G401.6 (cell line): ENCODE results near the gene GSTT2.
"Not testable (repeated sequence)": the region's sequence is repeated elsewhere in the genome, so short reads cannot be mapped to it uniquely, and the experiment has no call there.

Experiments used
- FAIRE-seq: peaks from 2 replicates; lab custom pipeline; 2012; peaks lifted over from hg19 to GRCh38; lab: Jason Lieb, UNC

The GSTT2 gene

GRCh38 chr22:23974836-23975352 is 5.0 kb upstream of the GSTT2 start:
- not testable (repeated sequence) for FAIRE-seq

- FAIRE-seq: not testable (repeated sequence)
These were observed 2.6 kb upstream of the GSTT2 start for GRCh38 chr22:23977304-23977703.

DNA sequence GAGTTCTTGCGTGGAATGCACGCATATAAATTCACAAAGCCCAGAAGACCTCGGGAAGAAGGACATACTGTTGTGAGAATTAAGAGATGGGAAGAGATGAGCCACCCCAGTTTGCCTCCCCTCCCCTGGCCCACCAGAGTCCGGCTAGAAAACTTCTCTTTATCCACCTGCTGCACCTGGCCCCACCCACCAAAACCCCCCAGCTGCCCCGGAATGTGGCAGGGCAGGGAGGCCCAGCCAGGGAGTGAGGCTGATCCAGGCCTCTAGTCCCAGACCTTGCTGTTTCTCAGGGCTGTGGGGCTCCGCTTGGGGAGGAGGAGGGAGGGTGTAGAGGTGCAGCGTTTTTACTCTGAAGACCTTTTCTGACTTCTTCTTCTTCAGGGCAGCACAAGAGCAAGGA is 633 bp downstream of the GSTT2 start:
- FAIRE-seq: not testable (repeated sequence)

DNA sequence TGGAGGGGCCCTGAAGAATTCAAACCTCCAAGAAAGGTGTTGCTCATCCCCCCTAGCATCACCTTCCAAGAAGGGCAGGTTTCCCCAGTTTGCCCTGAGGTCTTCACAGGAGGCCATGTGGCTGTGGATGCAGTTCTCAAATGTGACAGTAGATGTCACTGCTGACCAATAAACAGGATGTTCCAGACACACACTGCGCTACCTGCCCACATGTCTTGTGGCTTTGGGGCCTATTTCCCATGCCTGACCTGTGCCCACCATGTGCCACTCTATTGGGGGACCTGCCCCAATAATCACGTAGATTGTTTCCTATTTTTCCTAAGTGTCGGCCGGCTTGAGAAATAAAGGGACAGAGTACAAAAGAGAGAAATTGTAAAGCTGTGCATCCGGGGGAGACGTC is 4.5 kb downstream of the GSTT2 start:
- no peak for FAIRE-seq

DNA sequence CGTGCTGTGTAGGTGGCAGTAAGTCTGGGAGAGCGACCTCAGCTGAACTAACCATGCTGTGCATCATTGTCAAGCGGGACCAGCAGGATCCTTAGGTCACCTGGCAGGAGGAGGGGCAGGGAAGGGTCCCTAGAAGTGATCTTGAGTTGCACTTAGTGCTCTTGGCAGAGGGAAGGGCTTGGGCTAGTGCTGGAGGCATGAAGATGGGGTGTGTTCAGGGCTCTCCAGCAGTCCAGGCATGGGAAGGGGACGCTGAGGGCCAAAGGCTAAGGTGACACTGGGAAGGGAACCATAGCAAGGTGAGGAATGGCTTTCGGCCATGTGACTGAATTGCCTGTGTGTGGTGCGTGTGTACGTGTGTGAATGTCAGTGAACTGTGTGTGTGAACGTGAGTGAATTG is 6.2 kb downstream of the GSTT2 start:
- FAIRE-seq: not testable (repeated sequence)

DNA sequence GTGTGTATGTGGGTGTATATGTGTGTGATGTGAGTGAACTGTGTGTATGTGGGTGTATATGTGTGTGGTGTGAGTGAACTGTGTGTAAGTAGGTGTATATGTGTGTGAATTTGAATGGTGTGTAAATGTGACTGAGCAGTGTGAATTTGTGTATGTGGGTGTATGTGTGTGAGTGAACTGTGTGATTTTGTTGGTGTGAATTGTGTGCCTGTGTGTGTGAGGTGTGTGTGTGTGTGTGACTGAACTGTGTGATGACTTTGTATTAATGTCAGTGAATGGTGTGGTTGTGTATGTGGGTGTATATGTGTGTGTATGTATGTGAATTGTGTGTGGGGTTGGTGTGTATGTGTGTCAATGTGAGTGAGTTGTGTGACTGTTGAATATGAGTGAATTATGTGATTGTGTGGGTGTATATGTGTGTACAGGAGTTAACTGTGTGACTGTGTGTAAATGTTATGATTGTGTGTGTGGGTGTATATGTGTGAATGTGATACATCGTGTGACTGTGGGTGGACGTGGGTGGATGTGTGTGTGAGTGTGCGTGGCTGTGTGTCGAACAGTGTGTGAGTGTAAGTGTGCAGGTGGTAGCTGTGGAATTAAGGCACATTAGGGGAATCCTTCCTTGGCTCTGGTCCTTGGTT is 6.7 kb downstream of the GSTT2 start:
- FAIRE-seq: not testable (repeated sequence)

DNA sequence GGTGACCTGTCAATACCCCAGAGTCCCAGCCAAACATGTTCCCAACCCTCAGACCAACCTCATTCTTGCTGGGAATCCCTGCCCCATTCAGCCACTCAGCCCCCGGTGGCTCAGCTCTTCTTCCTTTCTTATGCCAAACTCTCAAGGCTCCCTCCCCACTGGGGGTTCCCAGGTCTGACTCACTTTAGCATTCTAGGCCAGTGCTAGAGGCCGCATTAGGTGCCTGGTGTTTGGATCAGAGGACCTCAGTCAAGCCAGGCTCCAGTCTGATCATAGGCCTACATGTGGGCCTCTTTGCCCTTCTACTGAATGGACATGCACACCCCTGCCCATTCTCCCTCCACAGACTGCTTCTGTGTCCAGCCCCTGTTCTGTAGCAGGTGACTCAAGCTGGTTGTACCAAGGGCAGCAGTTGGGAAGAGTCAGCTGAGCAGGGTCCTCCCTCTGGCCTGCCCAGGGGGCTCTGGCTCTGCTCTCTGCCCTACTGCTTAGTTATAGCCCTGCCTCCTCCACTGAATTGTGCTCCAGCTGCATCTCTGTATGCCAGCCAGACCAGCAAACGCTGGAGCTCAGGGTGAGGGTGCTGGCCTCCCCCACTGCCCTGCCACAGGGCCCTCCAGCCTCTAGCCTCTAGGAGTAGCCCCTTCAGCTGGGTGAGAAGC is 9.8 kb downstream of the GSTT2 start:
- not testable (repeated sequence) for FAIRE-seq

DNA sequence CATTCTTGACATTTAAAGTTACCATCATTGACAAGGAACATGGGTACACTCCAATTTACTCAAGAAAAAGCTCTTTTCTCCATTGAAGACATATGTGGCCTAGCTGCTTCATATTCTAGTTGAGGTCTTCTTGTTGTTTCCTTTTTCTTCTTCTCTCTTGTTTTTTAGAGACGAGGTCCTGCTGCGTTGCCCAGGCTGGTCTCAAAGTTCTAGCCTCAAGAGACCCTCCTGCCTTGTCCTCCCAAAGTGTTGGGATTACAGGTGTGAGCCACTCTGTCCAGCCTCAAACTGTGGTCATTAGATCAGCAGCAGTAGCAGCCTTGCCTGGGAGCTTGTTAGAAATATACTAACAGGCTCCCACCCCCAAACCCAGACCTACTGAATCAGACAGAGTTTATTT is 13.1 kb downstream of the GSTT2 start:
- not testable (repeated sequence) for FAIRE-seq

GRCh38 chr22:23993581-23994177 is 13.7 kb downstream of the GSTT2 start:
- FAIRE-seq: not testable (repeated sequence)

DNA sequence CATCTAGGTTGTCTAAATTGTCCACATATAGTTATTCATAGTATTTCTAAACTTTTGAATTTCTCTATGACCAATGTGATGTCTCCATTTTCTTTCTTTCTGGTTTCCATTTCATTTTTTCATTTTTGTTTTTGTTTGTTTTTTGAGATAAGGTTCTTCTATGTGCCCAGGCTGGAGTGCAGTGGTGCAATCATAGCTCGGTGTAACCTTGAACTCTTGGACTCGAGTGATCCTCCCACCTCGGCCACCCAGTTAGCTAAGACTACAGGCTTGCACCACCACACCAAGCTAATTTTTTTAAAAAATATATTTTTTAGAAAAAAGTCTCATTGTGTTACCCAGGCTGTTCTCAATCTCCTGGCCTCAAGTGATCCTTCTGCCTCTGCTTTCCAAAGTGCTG is 17.2 kb downstream of the GSTT2 start:
- FAIRE-seq: no peak

DNA sequence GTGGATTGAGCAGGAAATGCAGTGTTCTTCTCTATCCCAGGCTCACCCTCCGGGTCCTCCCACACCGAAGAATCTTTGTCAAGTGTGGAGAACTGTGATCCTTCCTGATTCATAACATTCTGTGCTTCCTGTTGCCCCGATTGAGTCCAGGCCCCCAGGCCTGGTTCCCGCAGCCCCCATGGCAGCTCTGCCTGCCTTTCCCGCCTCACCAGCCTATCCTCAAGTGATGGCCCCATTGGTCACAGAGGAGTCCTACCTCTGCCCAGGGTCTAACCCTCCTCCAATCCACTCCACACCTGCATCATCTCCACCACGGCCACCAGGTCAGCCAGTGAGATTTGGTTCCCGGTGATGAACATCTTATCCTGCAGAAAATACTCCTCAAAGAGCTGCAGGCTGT is 19.8 kb downstream of the GSTT2 start:
- FAIRE-seq: not testable (repeated sequence)

- FAIRE-seq: no peak
These were observed 21.4 kb downstream of the GSTT2 start for GRCh38 chr22:24001314-24001713.

GRCh38 chr22:24002272-24002671 is 22.3 kb downstream of the GSTT2 start:
- FAIRE-seq: no peak

DNA sequence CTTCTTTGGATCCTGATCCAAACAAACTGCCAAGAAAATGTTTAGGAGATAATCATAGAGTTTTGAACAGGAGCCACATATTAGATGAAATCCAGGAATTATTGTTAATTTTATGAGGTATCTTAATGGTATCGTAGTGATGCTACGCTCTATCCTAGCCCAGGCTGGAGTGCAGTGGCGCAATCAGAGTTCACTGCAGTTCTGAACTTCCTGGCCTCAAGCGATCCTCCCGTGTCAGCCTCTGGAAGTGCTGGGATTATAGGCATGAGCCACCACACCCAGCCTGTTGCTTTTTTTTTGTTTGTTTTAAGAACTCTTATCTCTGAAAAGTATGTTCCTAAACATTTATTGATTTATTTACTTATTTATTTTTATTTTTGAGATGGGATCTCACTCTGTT is 22.9 kb downstream of the GSTT2 start:
- no peak for FAIRE-seq

- no peak for FAIRE-seq
These were observed 24.0 kb downstream of the GSTT2 start for GRCh38 chr22:24003887-24004286.

DNA sequence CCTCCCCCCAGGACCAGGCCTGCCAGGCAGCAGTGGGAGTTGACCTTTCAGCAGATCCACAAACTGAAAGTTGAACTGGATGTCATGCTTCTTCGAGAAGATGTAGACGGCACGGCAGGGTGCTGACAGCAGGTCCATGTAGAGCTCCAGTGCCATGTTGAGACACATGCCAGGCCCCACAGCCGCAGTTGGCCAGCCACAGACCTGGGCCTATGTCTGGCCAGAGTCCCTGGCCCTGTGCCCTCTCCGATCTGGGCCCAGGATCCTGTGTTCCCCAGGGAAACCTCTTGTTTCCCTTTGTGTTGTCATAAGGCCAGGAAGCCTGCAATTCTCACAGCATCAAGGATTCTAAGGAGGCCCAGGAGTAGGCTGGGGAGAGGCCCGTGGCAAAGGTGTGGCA is 25.3 kb downstream of the GSTT2 start, which contains the start of gene GSTT4:
GSTT4 (minus strand) TSS at position 253 of the 400 bp plus-strand sequence; CDS start at position 156, 97 bp downstream.
- no peak for FAIRE-seq

GRCh38 chr22:24006207-24006913 is 26.4 kb downstream of the GSTT2 start:
- FAIRE-seq: no peak

DNA sequence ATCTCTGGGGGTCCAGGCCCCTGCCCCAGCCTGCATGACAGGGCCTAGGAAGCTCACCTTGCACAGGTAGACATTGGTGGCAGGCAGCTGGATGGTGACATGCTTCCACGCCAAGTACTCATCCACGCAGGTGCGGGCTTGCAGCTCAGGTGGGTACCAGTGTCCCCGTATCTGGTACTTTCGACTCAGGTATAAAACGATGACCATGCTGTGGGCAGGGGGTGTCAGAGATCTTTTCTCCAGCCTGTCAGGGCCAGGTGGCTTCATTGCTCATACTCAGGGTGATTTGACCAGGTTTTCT is 26.9 kb downstream of the GSTT2 start:
- no peak for FAIRE-seq

GRCh38 chr22:24007253-24008021 is 27.5 kb downstream of the GSTT2 start:
- FAIRE-seq: no peak

DNA sequence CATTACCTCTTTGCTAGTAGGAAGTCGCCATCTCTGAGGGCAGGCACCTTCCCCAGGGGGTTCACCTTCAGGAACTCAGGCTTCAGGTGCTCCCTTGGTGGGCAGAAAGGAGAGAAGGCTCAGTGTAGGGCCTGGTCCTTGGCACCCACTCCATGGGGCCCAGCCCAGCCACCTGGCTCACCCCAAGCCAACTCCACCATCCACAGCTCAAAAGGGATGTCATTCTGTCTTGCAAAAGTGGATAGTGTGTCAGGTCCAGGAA is 28.0 kb downstream of the GSTT2 start:
- FAIRE-seq: no peak

GRCh38 chr22:24008381-24009226 is 28.7 kb downstream of the GSTT2 start:
- no peak for FAIRE-seq
